Activated CD4-positive, alpha-beta T cell treated with anti-CD3 and anti-CD28 coated beads for 4 hours (primary cell): ENCODE measurements around the gene SFI1.
A peak's percentile ranks its signal among the peaks of the same experiment; 100 is the strongest.

Experiments used
- DNase-seq, 2 donors: peaks; one replicate each; pipeline ENCODE4 v3.0.0-alpha.2; 2020

SFI1 gene

DNA sequence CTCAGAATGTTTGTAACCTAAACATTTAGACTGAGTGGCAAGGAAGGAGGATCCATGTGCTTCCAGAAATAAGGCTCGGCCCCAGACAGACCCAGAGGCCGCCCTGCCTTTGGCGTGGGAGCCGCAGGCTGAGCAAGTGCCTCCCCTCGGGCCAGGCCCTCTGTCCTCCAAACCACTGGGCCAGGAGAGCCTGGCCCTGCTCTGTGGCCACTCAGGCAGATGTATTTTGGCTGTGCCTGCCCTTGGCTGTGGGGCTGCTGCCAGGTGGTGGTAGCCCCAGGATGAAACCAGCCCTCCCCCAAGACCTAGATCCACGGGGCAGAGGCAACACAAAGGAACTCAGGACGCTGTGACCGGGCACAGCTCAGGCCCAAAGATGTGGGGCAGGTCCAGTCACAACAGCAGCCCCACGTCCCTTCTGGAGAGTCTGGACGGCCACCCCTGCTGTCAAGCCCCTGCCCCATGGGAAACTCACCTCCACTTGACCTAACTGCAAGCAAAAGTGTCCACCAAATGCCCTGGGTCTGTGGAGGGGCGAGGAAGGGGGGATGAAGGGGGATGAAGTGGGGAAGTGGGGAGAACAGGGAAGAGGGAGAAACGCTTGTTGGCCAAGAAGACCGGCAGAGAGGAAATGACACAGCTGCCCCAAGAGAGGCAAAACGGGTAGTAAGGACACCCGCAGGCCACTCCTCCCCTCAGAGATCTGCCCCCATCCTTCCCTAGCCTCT is 141.7 kb downstream of the SFI1 start:
- no peak for DNase-seq

DNA sequence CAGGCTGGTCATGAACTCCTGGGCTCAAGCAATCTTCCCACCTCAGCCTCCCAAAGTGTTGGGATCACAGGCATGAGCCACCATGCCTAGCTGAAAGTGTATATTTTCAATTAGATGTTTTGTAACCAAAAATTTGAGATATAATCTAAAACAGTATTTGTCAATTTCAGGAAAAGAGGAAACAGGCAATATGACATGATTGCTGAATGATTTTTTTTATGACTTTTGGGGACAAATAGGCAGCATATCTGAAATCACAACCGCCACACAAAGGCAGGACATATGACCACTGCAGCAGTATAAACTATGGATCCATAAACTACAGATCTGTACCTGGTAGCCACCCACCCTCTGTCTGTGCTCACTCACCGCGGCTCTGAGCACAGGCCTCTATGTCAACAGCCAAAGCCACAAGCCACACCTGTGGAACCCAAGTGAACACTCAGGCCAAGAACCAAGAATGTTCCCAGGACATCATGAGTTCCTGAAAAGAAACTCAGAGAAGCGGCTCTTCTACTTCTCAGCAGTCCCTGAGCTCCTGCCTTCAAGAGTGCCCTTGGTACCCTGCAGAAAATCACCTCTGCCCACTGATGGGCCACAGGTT is 143.2 kb downstream of the SFI1 start:
- no peak for DNase-seq

GRCh38 chr22:31646186-31647019 is 150.1 kb downstream of the SFI1 start:
- DNase-seq = peak; percentile 49 to 52

GRCh38 chr22:31647066-31647465 is 150.7 kb downstream of the SFI1 start:
- no peak for DNase-seq

DNA sequence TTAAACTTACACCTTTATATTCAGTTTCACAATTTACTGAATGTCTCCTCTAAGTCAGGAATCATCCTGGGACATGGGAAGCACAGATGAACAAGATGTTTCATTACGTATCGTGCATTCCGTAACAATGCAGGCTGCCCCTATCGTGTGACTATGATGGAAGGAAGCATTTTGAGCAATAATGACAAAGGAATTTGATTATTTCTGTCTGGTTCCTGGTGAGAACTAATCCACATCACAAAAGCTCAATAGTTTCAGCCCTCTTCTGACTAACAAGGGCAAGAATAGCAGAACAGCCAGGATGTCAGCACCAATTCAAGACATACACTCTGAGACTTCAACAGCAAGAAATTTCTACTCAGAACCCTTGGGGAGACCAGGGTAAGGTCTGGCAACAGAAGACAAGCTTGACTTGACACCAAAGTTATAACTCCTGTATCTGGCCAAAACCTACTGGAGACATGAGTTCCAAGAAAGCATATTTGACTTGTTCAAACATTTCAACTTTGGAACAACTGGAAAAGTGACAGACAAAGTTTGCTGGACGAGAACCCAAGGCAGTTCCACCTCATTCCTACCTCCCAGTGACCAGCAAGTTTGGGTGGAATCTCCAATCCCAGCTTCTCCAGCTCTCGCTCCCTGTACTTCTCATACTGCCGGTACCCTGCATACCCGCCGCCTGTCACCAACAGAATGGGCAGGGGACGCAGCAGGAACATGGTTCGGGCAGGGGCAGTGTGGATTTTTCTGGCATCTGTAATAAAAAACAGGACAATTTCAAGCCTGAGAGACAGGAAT is 151.4 kb downstream of the SFI1 start:
- DNase-seq = no peak

- no peak for DNase-seq
These were observed 154.1 kb downstream of the SFI1 start for GRCh38 chr22:31650391-31650790.

DNA sequence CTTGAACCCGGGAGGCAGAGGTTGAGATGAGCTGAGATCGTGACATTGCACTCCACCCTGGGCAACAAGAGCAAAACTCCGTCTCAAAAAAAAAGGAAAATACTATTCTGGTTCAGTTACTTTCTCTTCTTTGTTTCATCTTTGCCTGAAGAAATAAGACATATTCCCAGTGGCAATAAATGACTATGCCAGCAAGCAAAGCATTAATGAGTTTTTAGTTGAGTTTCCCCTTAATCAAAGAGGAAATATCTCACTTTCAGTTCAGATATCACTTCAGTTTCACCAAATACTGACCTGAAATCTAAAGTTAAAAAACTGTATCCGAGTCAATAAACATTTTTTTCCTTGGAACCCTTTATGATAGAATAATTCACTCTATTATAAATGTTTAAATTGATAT is 155.3 kb downstream of the SFI1 start:
- DNase-seq = no peak

DNA sequence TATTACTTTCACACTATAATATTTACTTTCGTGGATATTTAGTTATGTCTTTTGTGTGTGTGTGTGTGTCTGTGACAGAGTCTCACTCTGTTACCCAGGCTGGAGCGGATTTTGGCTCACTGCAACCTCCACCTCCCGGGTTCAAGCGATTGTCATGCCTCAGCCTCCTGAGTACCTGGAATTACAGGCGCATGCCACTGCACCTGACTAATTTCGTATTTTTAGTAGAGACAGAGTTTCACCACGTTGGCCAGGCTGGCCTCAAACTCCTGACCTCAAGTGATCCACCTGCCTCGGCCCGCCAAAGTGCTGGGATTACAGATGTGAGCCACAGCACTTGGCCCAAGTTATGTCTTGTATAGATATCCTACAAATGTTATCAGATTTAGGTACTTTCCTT is 155.8 kb downstream of the SFI1 start:
- no peak for DNase-seq

DNA sequence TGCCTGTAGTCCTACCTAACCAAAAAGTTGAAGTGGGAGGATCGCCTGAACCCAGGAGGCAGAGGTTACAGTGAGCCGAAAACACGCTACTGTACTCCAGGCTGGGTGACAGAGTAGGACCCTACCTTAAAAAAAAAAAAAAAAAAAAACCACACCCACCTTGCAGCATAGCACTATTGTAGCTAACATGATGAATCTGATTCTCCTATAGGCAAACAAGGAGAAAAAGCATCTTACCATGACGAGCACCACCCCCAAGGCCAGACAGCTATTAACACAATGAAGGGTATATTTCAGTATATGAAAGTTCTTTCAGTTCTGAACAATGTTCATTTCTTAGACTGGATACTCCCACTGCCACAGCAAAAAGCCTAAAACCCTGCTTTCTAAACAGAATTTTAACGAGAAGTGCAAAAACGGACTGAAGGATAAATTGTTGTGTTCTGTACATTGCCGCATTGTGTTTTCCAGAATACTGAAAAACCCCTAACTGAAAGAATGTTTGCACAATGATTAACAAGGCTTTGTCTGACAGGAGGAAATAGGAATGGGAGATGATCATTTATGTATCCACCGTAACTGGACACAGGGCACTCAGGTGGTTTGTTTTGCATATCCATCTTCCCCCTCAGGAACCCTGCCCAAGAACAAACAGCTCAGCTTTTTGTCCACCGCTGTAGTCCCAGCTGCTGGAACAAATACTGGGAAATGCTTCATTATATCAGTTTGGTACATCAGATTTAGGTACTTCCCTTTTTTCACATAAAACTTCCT is 156.8 kb downstream of the SFI1 start:
- DNase-seq = no peak

DNA sequence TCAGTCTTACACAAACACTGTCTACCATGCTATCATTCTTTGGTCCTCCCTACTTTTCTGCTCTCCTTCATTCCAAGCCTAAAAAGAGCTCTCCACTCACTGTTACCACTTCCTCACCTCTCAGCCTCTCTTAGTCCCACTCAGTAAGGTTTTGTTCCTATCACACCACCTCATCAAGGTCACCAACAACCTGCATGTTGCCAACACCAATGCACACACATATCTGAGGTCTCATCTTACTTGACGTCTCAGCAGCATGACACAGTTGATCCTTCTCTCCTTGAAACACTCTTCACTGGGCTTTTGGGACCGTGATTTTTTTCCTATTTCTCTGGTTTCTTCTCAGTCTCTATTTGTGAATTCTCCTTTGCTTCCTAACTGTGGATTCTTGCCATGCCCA is 157.6 kb downstream of the SFI1 start:
- DNase-seq = no peak

- no peak for DNase-seq
These were observed 158.1 kb downstream of the SFI1 start for GRCh38 chr22:31654408-31654807.

GRCh38 chr22:31659246-31659645 is 162.9 kb downstream of the SFI1 start:
- DNase-seq = no peak

GRCh38 chr22:31660860-31661341 is 164.6 kb downstream of the SFI1 start:
- peak; percentile 28 to 30 for DNase-seq

DNA sequence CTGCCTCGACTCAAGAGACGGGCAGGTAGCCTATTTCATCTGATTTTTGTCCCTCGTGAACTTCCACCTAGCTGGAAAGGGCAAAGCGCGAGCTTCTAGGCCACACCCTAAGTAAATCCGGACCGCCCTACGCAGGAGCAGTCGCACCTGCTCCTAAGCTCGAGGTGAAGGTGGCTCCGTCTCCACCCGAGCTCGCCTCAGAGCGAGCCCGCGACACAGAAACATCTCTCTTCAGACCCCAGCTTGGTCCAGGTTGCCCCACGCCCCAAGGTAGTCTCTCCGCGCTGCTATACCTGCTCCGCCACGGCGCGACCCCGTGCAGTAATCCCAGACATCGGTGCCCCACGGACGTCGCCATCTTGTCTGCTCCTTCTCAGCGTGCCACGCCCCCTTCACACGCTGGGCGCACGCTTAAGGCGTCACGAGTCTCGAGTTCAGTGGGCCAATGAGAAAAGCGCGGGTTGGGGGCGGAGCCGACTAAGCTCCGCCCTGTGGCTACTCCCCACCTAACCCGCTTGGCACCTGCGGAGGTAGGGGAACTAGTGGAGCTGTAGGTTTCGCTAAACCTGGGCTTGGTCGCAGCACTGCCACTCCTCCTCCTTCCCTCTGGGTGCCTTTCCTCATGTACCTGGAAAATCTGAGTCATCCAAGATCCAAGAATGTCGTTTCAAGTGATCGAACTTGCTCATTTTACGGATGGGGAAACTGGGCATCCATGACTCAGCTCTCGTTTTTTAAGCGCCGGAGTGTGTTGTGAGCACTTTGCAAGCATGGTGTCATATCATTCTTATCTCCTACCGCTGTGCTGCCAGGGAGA is 165.7 kb downstream of the SFI1 start, which contains the start of gene PISD:
TSS of gene PISD (minus strand) at position 365 of the 817 bp plus-strand sequence. CDS start at position 358, 7 bp downstream.
- peak; percentile 94 to 97 for DNase-seq

GRCh38 chr22:31662668-31663037 is 166.3 kb downstream of the SFI1 start:
- no peak for DNase-seq
